HG03565 (cell line): Measurements from ENCODE around the gene SDHAF4.
"Not testable (repeated sequence)": the region's sequence is repeated elsewhere in the genome, so short reads cannot be mapped to it uniquely, and the experiment has no call there.

Experiments used
- ATAC-seq: cut with Tn5 transposase; IDR thresholded peaks from one replicate; pipeline ENCODE4 v1.9.1; 2021; ENCODE audit warnings: mild to moderate bottlenecking, moderate library complexity; ENCODE audit not compliant: unreplicated experiment

SDHAF4 gene

GRCh38 chr6:70566751-70567382 is at the start of gene SDHAF4:
TSS of gene SDHAF4 (plus strand) at chr6:70566930. CDS start at chr6:70566941, 11 bp downstream.
- peak; percentile 98 for ATAC-seq

- ATAC-seq = no peak
Observed at GRCh38 chr6:70518723-70519122, 48.0 kb upstream of the SDHAF4 start.

GRCh38 chr6:70520575-70520974 is 46.2 kb upstream of the SDHAF4 start:
- ATAC-seq = no peak

- ATAC-seq = no peak
Observed at GRCh38 chr6:70524721-70525286, 41.9 kb upstream of the SDHAF4 start.

GRCh38 chr6:70527071-70527737 is 39.5 kb upstream of the SDHAF4 start:
- ATAC-seq = no peak

- no peak for ATAC-seq
Observed at GRCh38 chr6:70530023-70530422, 36.7 kb upstream of the SDHAF4 start.

- ATAC-seq = peak; percentile 53
Observed at GRCh38 chr6:70531133-70531532, 35.6 kb upstream of the SDHAF4 start.

GRCh38 chr6:70537266-70537665 is 29.5 kb upstream of the SDHAF4 start:
- ATAC-seq = no peak

GRCh38 chr6:70538376-70538775 is 28.4 kb upstream of the SDHAF4 start:
- peak; percentile 79 for ATAC-seq

- ATAC-seq = no peak
Observed at GRCh38 chr6:70547313-70547712, 19.4 kb upstream of the SDHAF4 start.

- no peak for ATAC-seq
Observed at GRCh38 chr6:70547905-70548304, 18.8 kb upstream of the SDHAF4 start.

- no peak for ATAC-seq
Observed at GRCh38 chr6:70549327-70549726, 17.4 kb upstream of the SDHAF4 start.

GRCh38 chr6:70551566-70551965 is 15.2 kb upstream of the SDHAF4 start:
- no peak for ATAC-seq

- ATAC-seq = not testable (repeated sequence)
Observed at GRCh38 chr6:70552286-70552940, 14.3 kb upstream of the SDHAF4 start.

GRCh38 chr6:70552974-70553373 is 13.8 kb upstream of the SDHAF4 start:
- ATAC-seq = no peak

- no peak for ATAC-seq
Observed at GRCh38 chr6:70557998-70558397, 8.7 kb upstream of the SDHAF4 start.

- not testable (repeated sequence) for ATAC-seq
Observed at GRCh38 chr6:70562401-70562800, 4.3 kb upstream of the SDHAF4 start.

GRCh38 chr6:70563530-70563929 is 3.2 kb upstream of the SDHAF4 start:
- ATAC-seq = no peak

- no peak for ATAC-seq
Observed at GRCh38 chr6:70574643-70575042, 7.9 kb downstream of the SDHAF4 start.

- no peak for ATAC-seq
Observed at GRCh38 chr6:70575899-70576495, 9.3 kb downstream of the SDHAF4 start.

- peak; percentile 90 for ATAC-seq
Observed at GRCh38 chr6:70586114-70586513, 19.4 kb downstream of the SDHAF4 start.
